ENCODE results near the gene A1CF. TPM values are rescaled to one million over a fixed set of nuclear protein-coding genes. Genes with fewer than 3 reads are reported as not detected.

The A1CF gene
- total and polyA plus RNA-seq, 2 experiments from 2014 or later: 0.05 TPM; not detected in 1

- TF ChIP-seq, protein P1, sequence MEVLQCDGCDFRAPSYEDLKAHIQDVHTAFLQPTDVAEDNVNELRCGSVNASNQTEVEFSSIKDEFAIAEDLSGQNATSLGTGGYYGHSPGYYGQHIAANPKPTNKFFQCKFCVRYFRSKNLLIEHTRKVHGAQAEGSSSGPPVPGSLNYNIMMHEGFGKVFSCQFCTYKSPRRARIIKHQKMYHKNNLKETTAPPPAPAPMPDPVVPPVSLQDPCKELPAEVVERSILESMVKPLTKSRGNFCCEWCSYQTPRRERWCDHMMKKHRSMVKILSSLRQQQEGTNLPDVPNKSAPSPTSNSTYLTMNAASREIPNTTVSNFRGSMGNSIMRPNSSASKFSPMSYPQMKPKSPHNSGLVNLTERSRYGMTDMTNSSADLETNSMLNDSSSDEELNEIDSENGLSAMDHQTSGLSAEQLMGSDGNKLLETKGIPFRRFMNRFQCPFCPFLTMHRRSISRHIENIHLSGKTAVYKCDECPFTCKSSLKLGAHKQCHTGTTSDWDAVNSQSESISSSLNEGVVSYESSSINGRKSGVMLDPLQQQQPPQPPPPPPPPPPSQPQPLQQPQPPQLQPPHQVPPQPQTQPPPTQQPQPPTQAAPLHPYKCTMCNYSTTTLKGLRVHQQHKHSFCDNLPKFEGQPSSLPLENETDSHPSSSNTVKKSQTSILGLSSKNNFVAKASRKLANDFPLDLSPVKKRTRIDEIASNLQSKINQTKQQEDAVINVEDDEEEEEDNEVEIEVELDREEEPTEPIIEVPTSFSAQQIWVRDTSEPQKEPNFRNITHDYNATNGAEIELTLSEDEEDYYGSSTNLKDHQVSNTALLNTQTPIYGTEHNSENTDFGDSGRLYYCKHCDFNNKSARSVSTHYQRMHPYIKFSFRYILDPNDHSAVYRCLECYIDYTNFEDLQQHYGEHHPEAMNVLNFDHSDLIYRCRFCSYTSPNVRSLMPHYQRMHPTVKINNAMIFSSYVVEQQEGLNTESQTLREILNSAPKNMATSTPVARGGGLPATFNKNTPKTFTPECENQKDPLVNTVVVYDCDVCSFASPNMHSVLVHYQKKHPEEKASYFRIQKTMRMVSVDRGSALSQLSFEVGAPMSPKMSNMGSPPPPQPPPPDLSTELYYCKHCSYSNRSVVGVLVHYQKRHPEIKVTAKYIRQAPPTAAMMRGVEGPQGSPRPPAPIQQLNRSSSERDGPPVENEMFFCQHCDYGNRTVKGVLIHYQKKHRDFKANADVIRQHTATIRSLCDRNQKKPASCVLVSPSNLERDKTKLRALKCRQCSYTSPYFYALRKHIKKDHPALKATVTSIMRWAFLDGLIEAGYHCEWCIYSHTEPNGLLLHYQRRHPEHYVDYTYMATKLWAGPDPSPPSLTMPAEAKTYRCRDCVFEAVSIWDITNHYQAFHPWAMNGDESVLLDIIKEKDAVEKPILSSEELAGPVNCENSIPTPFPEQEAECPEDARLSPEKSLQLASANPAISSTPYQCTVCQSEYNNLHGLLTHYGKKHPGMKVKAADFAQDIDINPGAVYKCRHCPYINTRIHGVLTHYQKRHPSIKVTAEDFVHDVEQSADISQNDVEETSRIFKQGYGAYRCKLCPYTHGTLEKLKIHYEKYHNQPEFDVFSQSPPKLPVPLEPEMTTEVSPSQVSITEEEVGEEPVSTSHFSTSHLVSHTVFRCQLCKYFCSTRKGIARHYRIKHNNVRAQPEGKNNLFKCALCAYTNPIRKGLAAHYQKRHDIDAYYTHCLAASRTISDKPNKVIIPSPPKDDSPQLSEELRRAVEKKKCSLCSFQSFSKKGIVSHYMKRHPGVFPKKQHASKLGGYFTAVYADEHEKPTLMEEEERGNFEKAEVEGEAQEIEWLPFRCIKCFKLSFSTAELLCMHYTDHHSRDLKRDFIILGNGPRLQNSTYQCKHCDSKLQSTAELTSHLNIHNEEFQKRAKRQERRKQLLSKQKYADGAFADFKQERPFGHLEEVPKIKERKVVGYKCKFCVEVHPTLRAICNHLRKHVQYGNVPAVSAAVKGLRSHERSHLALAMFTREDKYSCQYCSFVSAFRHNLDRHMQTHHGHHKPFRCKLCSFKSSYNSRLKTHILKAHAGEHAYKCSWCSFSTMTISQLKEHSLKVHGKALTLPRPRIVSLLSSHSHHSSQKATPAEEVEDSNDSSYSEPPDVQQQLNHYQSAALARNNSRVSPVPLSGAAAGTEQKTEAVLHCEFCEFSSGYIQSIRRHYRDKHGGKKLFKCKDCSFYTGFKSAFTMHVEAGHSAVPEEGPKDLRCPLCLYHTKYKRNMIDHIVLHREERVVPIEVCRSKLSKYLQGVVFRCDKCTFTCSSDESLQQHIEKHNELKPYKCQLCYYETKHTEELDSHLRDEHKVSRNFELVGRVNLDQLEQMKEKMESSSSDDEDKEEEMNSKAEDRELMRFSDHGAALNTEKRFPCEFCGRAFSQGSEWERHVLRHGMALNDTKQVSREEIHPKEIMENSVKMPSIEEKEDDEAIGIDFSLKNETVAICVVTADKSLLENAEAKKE (CRISPR knock-in tag; IDR thresholded peaks at IDR 0.05): no peak
- no peak for TF ChIP-seq ETS1 (IDR thresholded peaks at IDR 0.05)
Measured at GRCh38 chr10:50892467-50892866, 7.0 kb upstream of the A1CF start (continued).

- ATAC-seq (no peak), DNase-seq (ENCODE audit: low spot score) (no peak)
- peaks cover 1% of the 10 kb centered on the region for H3K27me3 Mint-ChIP-seq (ENCODE audit: insufficient read depth, low read depth, poor library complexity)
- H3K4me3 ChIP-seq: no peak overlapping the region
- no peak overlapping the region for H3K4me2 ChIP-seq
- H3K27ac ChIP-seq (ENCODE audit: low read depth): no peak overlapping the region
- H3K36me3 Mint-ChIP-seq (ENCODE audit: low read depth): no peaks in the 10 kb centered on the region
- no peaks in the 10 kb centered on the region for H3K4me1 Mint-ChIP-seq
- no peaks in the 10 kb centered on the region for H3K9me3 Mint-ChIP-seq
- no peaks in the 10 kb centered on the region for H3F3A ChIP-seq (replicated peaks; ENCODE audit: low read depth)
- no peaks in the 10 kb centered on the region for H3K27me3 ChIP-seq (ENCODE audit: insufficient read depth)
- H3K27ac Mint-ChIP-seq: no peak overlapping the region
- H3K9me2 ChIP-seq (ENCODE audit: insufficient read depth): no peaks in the 10 kb centered on the region
- H3K4me1 ChIP-seq (ENCODE audit: insufficient read depth): no peaks in the 10 kb centered on the region
- no peak overlapping the region for H3K4me3 Mint-ChIP-seq
- no peak overlapping the region for H2AFZ ChIP-seq
- no peaks in the 10 kb centered on the region for H3K36me3 ChIP-seq (ENCODE audit: insufficient read depth)
- no peaks in the 10 kb centered on the region for H3K79me2 ChIP-seq (replicated peaks; ENCODE audit: insufficient read depth)
- H4K20me1 ChIP-seq (replicated peaks; ENCODE audit: insufficient read depth): no peaks in the 10 kb centered on the region
- TF ChIP-seq, protein P1 (CRISPR knock-in tag; IDR thresholded peaks at IDR 0.05): no peak
- TF ChIP-seq ETS1 (IDR thresholded peaks at IDR 0.05) (no peak), CTCF (conservative IDR thresholded peaks at IDR 0.05; ENCODE audit: low read depth in 2 of 2) (no peak)
Measured at GRCh38 chr10:50884302-50884701, 1.1 kb downstream of the A1CF start.
